HEK293T (cell line): Measurements from ENCODE around the gene SNED1.

Source experiments
- ELF4 ChIP-seq: fragments of 450-650 bp; IDR thresholded peaks from 2 replicates; pipeline ENCODE4 v1.6.1; 2017; ENCODE audit warnings: antibody characterized with exemption
- FOXA1 ChIP-seq: fragments of 450-650 bp; IDR thresholded peaks from 2 replicates; pipeline ENCODE4 v1.6.1; 2016; ENCODE audit warnings: mild to moderate bottlenecking
- SUZ12 ChIP-seq: fragments of 450-650 bp; IDR thresholded peaks from 2 replicates; pipeline ENCODE4 v1.6.1; 2016; ENCODE audit warnings: mild to moderate bottlenecking
- TARDBP ChIP-seq: fragments of 450-650 bp; IDR thresholded peaks from 2 replicates; pipeline ENCODE4 v1.6.1; 2016

DNA sequence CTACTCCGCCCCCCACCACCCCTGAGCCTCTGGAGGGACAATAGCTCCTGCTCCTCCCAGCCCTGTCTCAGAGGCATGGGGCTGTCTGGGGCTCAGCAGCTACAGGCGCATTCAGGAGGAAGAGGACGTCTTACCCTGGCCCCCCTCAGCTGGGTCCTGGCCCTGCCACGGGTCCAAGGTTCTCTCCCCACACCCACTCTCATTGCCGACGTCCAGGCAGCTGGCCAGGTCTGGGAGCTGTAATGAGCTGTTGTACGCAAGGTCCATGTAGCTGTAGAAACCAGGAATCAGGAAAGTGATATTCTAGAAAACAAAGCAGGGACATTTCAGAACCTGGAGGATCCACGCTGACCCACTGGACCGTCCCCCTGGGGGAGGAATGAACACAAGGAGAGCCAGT is 137.3 kb downstream of the SNED1 start:
- TF ChIP-seq ELF4 (no peak), TARDBP (no peak), SUZ12 (no peak), FOXA1 (no peak)
